Heart left ventricle (tissue), 16 donors: Measurements from ENCODE around the gene TRIM38. TPM values are rescaled to one million over a fixed set of nuclear protein-coding genes. Genes with fewer than 3 reads are reported as not detected.

ENCODE experiments used
- ATAC-seq, 4 donors: fragments of 200-7000 bp; cut with Tn5 transposase; one replicate each; pipeline ENCODE4 v1.9.1; 2020 to 2022; ENCODE audit warnings: moderate library complexity in 4 of 4, mild to moderate bottlenecking in 3 of 4, moderate number of reproducible peaks in 1 of 4
- DNase-seq, 5 donors: peaks; one replicate each; pipeline ENCODE4 v3.0.0-alpha.2; 2020
- H3K27ac ChIP-seq, 12 donors: fragments of 200-600 bp; sonication (generic) in 4 of 12; one replicate each; pipeline versions ENCODE4 v1.5.0 to v1.8.0; 2016 to 2022; ENCODE audit warnings: mild to moderate bottlenecking in 2 of 12
- H3K27me3 ChIP-seq, 9 donors: fragments of 200-600 bp; sonication (generic) in 2 of 9; one replicate each; pipeline versions ENCODE4 v1.5.1 to v1.8.0; 2016 to 2022; ENCODE audit warnings: mild to moderate bottlenecking in 3 of 9
- H3K36me3 ChIP-seq, 9 donors: fragments of 200-600 bp; sonication (generic) in 2 of 9; one replicate each; pipeline versions ENCODE4 v1.5.0 to v1.8.0; 2018 to 2022; ENCODE audit warnings: mild to moderate bottlenecking in 2 of 9
- H3K4me1 ChIP-seq, 12 donors: fragments of 200-600 bp; sonication (generic) in 4 of 12; one replicate each; pipeline versions ENCODE4 v1.5.0 to v1.8.0; 2016 to 2022; ENCODE audit warnings: mild to moderate bottlenecking in 3 of 12
- H3K4me3 ChIP-seq, 12 donors: fragments of 200-600 bp; sonication (generic) in 4 of 12; one replicate each; pipeline versions ENCODE4 v1.5.0 to v1.8.0; 2017 to 2022; ENCODE audit warnings: mild to moderate bottlenecking in 9 of 12, moderate library complexity in 4 of 12
- H3K9me3 ChIP-seq, 12 donors: fragments of 200-600 bp; sonication (generic) in 4 of 12; one replicate each; pipeline versions ENCODE4 v1.5.0 to v1.8.0; 2016 to 2022; ENCODE audit warnings: mild to moderate bottlenecking in 1 of 12
- POLR2A ChIP-seq, 2 donors: fragments of 450-650 bp; IDR thresholded peaks; one replicate each; pipeline ENCODE4 v1.6.1; 2017; ENCODE audit warnings: antibody characterized with exemption in 2 of 2, mild to moderate bottlenecking in 2 of 2, moderate library complexity in 2 of 2
- WGBS, 4 donors: extraction: QIAGEN DNeasy Blood & Tissue Kit in 2 of 4; methylation state at CpG; one replicate each; pipeline versions ENCODE4 v1.1.5 to v1.1.7; 2013 to 2018; 5-methylcytosine and 5-hydroxymethylcytosine counted together
- intact Hi-C, 10 donors: fragments of 100-400 bp; cut with DNase I; formaldehyde crosslinking; loops; one replicate each; pipeline versions ENCODE4 v1.11.1 to v1.14.2; 2022
- polyA plus RNA-seq, 2 donors: library from polyadenylated mRNA; stranded (reverse); fragments of 200-250 nt; gene quantifications; one replicate each; pipeline ENCODE4 v1.2.3, GENCODE V29; 2013
- total RNA-seq, 9 donors: library from RNA; depleted of rRNA in 2 of 9; stranded (reverse); fragments of >200 nt in 2 of 9; fragmentation: NEBNext Ultra II Directional in 3 of 9; extraction: Animal tissue kit (Norgen Biotek cat#: 25700) in 3 of 9; gene quantifications; one replicate each; pipeline versions ENCODE4 v1.1.0 to v1.2.4, GENCODE V29; 2016 to 2023
- TF ChIP-seq, protein P1 (sequence below), 12 donors: fragments of 200-600 bp; sonication (generic) in 4 of 12; IDR thresholded peaks; one replicate each; pipeline versions ENCODE4 v1.5.0 to v1.8.0; 2018 to 2022; ENCODE audit warnings: antibody characterized with exemption in 12 of 12, mild to moderate bottlenecking in 5 of 12
- donor health status: ischemic (EF 13 %, LVEDD 7.1; RV severe dilation, severe dysfunction).
- donor health status: healthy with polysubstance abuse.
- donor health status: DM: no; HTN: yes; CAD: no.
- donor health status: DM: no; HTN: no; CAD: no.
- donor health status: ischemic (EF 25% LVEDD 6.9; RV normal size, moderate dysfunction).
- donor health status: ischemic (EF 25% LVEDD 5.7; RV mildly dilated, moderate dysfunction).
- donor health status: healthy.
- donor health status: DM: yes; HTN: yes; CAD: no.
- donor health status: ischemic (EF 35%, LVEDD 5.7; RV mildly dilated, moderate dysfunction).
- donor health status: nonischemic (EF 11% LVEDD 7.7; RV severe dilation, severe dysfunction).
- donor health status: DM: yes; HTN: yes; CAD: no.
- donor health status: PGD.
- donor health status: ischemic (EF 29% LVEDD 5.4; RV normal size, mild dysfunction).
- donor health status: nonischemic (EF 23%, LVEDD 6.1; RV moderate dilation, normal function).

Gene TRIM38
- total and polyA plus RNA-seq, 11 donors: 1.5 to 8.4 (median 2.3) TPM

DNA sequence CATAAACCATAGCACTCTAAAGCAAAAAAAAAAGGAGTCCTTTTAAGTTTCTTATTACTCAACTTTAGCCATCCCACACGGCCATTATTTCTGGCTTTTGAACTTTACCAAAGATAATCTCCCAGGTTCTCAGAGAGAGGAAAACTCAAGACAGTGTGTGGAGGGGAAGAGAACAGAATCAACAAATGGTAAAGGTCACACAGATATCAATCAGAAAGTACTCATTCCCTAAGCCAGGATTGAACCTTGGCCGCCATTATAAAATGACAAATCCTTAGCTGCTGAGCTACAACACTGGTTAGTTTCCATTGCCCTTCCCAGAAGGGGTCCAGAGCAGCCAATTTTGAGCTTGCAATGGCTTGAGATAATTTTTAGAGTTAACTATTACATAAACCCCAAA is 10.1 kb upstream of the TRIM38 start:
- ATAC-seq (no peak), DNase-seq (no peak)
- WGBS, 4 donors: 86 to 95% (median 92%) methylated on average over 2 of the region's 2 CpGs
- TF ChIP-seq, protein P1, sequence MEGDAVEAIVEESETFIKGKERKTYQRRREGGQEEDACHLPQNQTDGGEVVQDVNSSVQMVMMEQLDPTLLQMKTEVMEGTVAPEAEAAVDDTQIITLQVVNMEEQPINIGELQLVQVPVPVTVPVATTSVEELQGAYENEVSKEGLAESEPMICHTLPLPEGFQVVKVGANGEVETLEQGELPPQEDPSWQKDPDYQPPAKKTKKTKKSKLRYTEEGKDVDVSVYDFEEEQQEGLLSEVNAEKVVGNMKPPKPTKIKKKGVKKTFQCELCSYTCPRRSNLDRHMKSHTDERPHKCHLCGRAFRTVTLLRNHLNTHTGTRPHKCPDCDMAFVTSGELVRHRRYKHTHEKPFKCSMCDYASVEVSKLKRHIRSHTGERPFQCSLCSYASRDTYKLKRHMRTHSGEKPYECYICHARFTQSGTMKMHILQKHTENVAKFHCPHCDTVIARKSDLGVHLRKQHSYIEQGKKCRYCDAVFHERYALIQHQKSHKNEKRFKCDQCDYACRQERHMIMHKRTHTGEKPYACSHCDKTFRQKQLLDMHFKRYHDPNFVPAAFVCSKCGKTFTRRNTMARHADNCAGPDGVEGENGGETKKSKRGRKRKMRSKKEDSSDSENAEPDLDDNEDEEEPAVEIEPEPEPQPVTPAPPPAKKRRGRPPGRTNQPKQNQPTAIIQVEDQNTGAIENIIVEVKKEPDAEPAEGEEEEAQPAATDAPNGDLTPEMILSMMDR (IDR thresholded peaks at IDR 0.05): no peak
- no peak for TF ChIP-seq POLR2A (IDR thresholded peaks at IDR 0.05)
- H3K36me3 ChIP-seq: no peaks in the 10 kb centered on the region
- H3K4me1 ChIP-seq: no peaks in the 10 kb centered on the region
- no peak overlapping the region for H3K4me3 ChIP-seq
- intact Hi-C loops: no loop called here
- no peaks in the 10 kb centered on the region for H3K27me3 ChIP-seq
- peaks cover 0 to 8% (median 0%) of the 10 kb centered on the region in 12 donors for H3K9me3 ChIP-seq
- H3K27ac ChIP-seq: no peak overlapping the region

DNA sequence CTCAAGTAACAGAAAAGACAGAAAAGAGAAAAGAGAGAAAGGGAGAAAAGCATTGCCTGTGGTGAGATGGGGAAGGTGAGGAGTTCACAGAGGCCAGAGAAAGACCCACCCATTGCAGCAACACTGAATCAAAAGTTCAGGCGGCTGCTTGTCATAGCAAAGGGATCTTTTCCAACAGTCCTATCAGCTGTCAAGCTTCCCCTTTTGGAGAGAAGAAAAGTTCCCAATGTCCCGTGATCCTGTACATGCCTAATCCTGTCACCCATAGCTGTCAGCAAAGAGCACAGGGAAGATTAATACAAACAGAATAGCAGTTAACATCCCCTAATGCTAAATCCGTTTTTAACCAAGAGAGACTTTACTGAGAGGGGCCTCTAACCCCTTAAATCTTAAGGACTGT is 8.9 kb upstream of the TRIM38 start:
- H3K4me3 ChIP-seq: no peak overlapping the region
- intact Hi-C loops: no loop called here
- H3K27ac ChIP-seq: no peak overlapping the region
- peaks cover 0 to 3% (median 0%) of the 10 kb centered on the region in 12 donors for H3K4me1 ChIP-seq
- ATAC-seq: peak in 2 of 4 donors; percentile 55
- WGBS, 4 donors: 40 to 51% (median 51%) methylated on average over 3 of the region's 3 CpGs
- no peaks in the 10 kb centered on the region for H3K27me3 ChIP-seq
- DNase-seq: no peak
- H3K36me3 ChIP-seq: no peaks in the 10 kb centered on the region
- TF ChIP-seq, protein P1 (IDR thresholded peaks at IDR 0.05): no peak
- TF ChIP-seq POLR2A (IDR thresholded peaks at IDR 0.05): no peak
- peaks cover 0 to 9% (median 0%) of the 10 kb centered on the region in 12 donors for H3K9me3 ChIP-seq

DNA sequence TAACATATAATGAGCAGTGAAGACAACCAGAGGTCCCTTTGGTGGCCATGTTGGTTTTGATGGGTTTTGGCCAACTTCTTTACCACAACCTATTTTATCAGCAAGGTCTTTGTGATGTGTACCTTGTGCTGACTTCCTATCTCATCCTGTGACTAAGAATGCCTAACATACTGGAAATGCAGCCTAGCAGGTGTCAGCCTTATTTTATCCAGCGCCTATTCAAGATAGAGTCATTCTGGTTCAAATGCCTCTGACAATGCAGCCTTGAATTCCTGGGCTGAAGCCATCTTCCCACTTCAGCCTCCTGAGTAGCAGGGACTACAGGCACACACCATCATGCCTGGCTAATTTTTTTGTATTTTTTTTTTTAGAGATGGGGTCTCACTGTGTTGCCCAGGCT is 7.8 kb upstream of the TRIM38 start:
- ATAC-seq: no peak
- WGBS, 4 donors: 0 to 77% (median 59%) methylated on average over 1 of the region's 1 CpG; no CpG with 5 or more reads in 1 of the 4 donors
- no peak for DNase-seq
- Histone ChIP-seq H3K4me1 (peaks cover 0 to 12% (median 0%) of the 10 kb centered on the region in 12 donors), H3K9me3 (peaks cover 0 to 10% (median 0%) of the 10 kb centered on the region in 12 donors), H3K4me3 (no peak overlapping the region), H3K27ac (no peak overlapping the region), H3K36me3 (no peaks in the 10 kb centered on the region), H3K27me3 (no peaks in the 10 kb centered on the region)
- intact Hi-C loops: no loop called here
- TF ChIP-seq, protein P1 (IDR thresholded peaks at IDR 0.05): no peak
- no peak for TF ChIP-seq POLR2A (IDR thresholded peaks at IDR 0.05)

DNA sequence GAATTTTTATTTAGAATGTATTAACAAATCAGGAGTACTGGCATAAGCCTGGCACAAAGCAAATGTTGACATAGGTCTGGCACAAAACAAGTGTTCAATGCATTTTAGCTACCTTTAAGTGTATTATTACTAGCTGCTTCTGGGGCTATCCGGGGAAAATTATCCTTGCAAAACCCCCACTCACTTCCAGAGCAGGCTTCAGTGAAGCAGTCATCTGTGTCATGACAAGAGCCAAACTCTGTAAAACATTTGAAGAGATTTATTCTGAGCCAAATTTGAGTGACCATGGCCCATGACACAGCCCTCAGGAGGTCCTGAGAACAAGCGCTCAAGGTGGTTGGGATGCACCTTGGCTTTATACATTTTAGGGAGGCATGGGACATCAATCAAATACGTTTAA is 6.4 kb upstream of the TRIM38 start:
- ATAC-seq (no peak), DNase-seq (no peak)
- H3K4me3 ChIP-seq: no peak overlapping the region
- H3K27me3 ChIP-seq: no peaks in the 10 kb centered on the region
- H3K27ac ChIP-seq: no peak overlapping the region
- peaks cover 0 to 12% (median 0%) of the 10 kb centered on the region in 12 donors for H3K4me1 ChIP-seq
- no peak for TF ChIP-seq POLR2A (IDR thresholded peaks at IDR 0.05)
- TF ChIP-seq, protein P1 (IDR thresholded peaks at IDR 0.05): no peak
- 62 to 75% (median 71%) methylated on average over 3 of the region's 3 CpGs for WGBS, 4 donors
- peaks cover 0 to 13% (median 0%) of the 10 kb centered on the region in 12 donors for H3K9me3 ChIP-seq
- H3K36me3 ChIP-seq: no peaks in the 10 kb centered on the region
- intact Hi-C loops: no loop called here
